Heart left ventricle (tissue), 16 donors: ENCODE data around the gene OLFML3. TPM values are rescaled to one million over a fixed set of nuclear protein-coding genes. Genes with fewer than 3 reads are reported as not detected.
"Not testable (repeated sequence)": the region's sequence is repeated elsewhere in the genome, so short reads cannot be mapped to it uniquely, and the experiment has no call there.

Experiments
- ATAC-seq, 4 donors: fragments of 200-7000 bp; cut with Tn5 transposase; one replicate each; pipeline ENCODE4 v1.9.1; 2020 to 2022; ENCODE audit warnings: moderate library complexity in 4 of 4, mild to moderate bottlenecking in 3 of 4, moderate number of reproducible peaks in 1 of 4
- DNase-seq, 5 donors: peaks; one replicate each; pipeline ENCODE4 v3.0.0-alpha.2; 2020
- H3K27ac ChIP-seq, 12 donors: fragments of 200-600 bp; sonication (generic) in 4 of 12; one replicate each; pipeline versions ENCODE4 v1.5.0 to v1.8.0; 2016 to 2022; ENCODE audit warnings: mild to moderate bottlenecking in 2 of 12
- H3K27me3 ChIP-seq, 9 donors: fragments of 200-600 bp; sonication (generic) in 2 of 9; one replicate each; pipeline versions ENCODE4 v1.5.1 to v1.8.0; 2016 to 2022; ENCODE audit warnings: mild to moderate bottlenecking in 3 of 9
- H3K36me3 ChIP-seq, 9 donors: fragments of 200-600 bp; sonication (generic) in 2 of 9; one replicate each; pipeline versions ENCODE4 v1.5.0 to v1.8.0; 2018 to 2022; ENCODE audit warnings: mild to moderate bottlenecking in 2 of 9
- H3K4me1 ChIP-seq, 12 donors: fragments of 200-600 bp; sonication (generic) in 4 of 12; one replicate each; pipeline versions ENCODE4 v1.5.0 to v1.8.0; 2016 to 2022; ENCODE audit warnings: mild to moderate bottlenecking in 3 of 12
- H3K4me3 ChIP-seq, 12 donors: fragments of 200-600 bp; sonication (generic) in 4 of 12; one replicate each; pipeline versions ENCODE4 v1.5.0 to v1.8.0; 2017 to 2022; ENCODE audit warnings: mild to moderate bottlenecking in 9 of 12, moderate library complexity in 4 of 12
- H3K9me3 ChIP-seq, 12 donors: fragments of 200-600 bp; sonication (generic) in 4 of 12; one replicate each; pipeline versions ENCODE4 v1.5.0 to v1.8.0; 2016 to 2022; ENCODE audit warnings: mild to moderate bottlenecking in 1 of 12
- POLR2A ChIP-seq, 2 donors: fragments of 450-650 bp; IDR thresholded peaks; one replicate each; pipeline ENCODE4 v1.6.1; 2017; ENCODE audit warnings: antibody characterized with exemption in 2 of 2, mild to moderate bottlenecking in 2 of 2, moderate library complexity in 2 of 2
- WGBS, 4 donors: extraction: QIAGEN DNeasy Blood & Tissue Kit in 2 of 4; methylation state at CpG; one replicate each; pipeline versions ENCODE4 v1.1.5 to v1.1.7; 2013 to 2018; 5-methylcytosine and 5-hydroxymethylcytosine counted together
- intact Hi-C, 10 donors: fragments of 100-400 bp; cut with DNase I; formaldehyde crosslinking; loops; one replicate each; pipeline versions ENCODE4 v1.11.1 to v1.14.2; 2022
- polyA plus RNA-seq, 2 donors: library from polyadenylated mRNA; stranded (reverse); fragments of 200-250 nt; gene quantifications; one replicate each; pipeline ENCODE4 v1.2.3, GENCODE V29; 2013
- total RNA-seq, 9 donors: library from RNA; depleted of rRNA in 2 of 9; stranded (reverse); fragments of >200 nt in 2 of 9; fragmentation: NEBNext Ultra II Directional in 3 of 9; extraction: Animal tissue kit (Norgen Biotek cat#: 25700) in 3 of 9; gene quantifications; one replicate each; pipeline versions ENCODE4 v1.1.0 to v1.2.4, GENCODE V29; 2016 to 2023
- TF ChIP-seq, protein P1 (sequence below), 12 donors: fragments of 200-600 bp; sonication (generic) in 4 of 12; IDR thresholded peaks; one replicate each; pipeline versions ENCODE4 v1.5.0 to v1.8.0; 2018 to 2022; ENCODE audit warnings: antibody characterized with exemption in 12 of 12, mild to moderate bottlenecking in 5 of 12
- donor health status: ischemic (EF 13 %, LVEDD 7.1; RV severe dilation, severe dysfunction).
- donor health status: healthy with polysubstance abuse.
- donor health status: DM: no; HTN: yes; CAD: no.
- donor health status: DM: no; HTN: no; CAD: no.
- donor health status: ischemic (EF 25% LVEDD 6.9; RV normal size, moderate dysfunction).
- donor health status: ischemic (EF 25% LVEDD 5.7; RV mildly dilated, moderate dysfunction).
- donor health status: healthy.
- donor health status: DM: yes; HTN: yes; CAD: no.
- donor health status: ischemic (EF 35%, LVEDD 5.7; RV mildly dilated, moderate dysfunction).
- donor health status: nonischemic (EF 11% LVEDD 7.7; RV severe dilation, severe dysfunction).
- donor health status: DM: yes; HTN: yes; CAD: no.
- donor health status: PGD.
- donor health status: ischemic (EF 29% LVEDD 5.4; RV normal size, mild dysfunction).
- donor health status: nonischemic (EF 23%, LVEDD 6.1; RV moderate dilation, normal function).

The OLFML3 gene
- total and polyA plus RNA-seq, 11 donors = 5.1 to 27.2 (median 12.7) TPM

DNA sequence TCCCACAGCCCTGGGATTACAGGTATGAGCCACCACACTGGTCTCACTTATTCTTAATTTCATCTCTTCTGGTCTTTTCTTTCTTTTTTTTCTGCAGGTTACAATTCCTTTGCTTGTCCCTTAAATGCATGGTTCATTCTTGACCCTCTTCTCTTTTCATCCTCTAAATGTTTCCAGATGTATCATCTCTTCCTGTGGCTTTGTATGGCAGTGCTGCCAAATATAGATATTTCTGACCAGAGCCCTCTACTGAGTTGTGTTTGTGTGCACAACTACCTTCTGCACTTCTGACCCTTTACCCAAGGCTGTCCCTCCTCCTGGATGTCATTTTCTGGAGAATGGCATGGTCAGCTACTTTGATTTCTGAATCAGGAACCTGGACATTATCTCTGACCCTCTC lies 32.5 kb downstream of the OLFML3 start:
- DNase-seq = no peak
- TF ChIP-seq, protein P1, sequence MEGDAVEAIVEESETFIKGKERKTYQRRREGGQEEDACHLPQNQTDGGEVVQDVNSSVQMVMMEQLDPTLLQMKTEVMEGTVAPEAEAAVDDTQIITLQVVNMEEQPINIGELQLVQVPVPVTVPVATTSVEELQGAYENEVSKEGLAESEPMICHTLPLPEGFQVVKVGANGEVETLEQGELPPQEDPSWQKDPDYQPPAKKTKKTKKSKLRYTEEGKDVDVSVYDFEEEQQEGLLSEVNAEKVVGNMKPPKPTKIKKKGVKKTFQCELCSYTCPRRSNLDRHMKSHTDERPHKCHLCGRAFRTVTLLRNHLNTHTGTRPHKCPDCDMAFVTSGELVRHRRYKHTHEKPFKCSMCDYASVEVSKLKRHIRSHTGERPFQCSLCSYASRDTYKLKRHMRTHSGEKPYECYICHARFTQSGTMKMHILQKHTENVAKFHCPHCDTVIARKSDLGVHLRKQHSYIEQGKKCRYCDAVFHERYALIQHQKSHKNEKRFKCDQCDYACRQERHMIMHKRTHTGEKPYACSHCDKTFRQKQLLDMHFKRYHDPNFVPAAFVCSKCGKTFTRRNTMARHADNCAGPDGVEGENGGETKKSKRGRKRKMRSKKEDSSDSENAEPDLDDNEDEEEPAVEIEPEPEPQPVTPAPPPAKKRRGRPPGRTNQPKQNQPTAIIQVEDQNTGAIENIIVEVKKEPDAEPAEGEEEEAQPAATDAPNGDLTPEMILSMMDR (IDR thresholded peaks at IDR 0.05) = no peak
- no peak for TF ChIP-seq POLR2A (IDR thresholded peaks at IDR 0.05)
- intact Hi-C loops = no loop called here
- Histone ChIP-seq H3K27me3 (peaks cover 0 to 5% (median 0%) of the 10 kb centered on the region in 9 donors), H3K4me1 (no peaks in the 10 kb centered on the region), H3K36me3 (no peaks in the 10 kb centered on the region), H3K27ac (no peak overlapping the region), H3K9me3 (no peaks in the 10 kb centered on the region), H3K4me3 (no peak overlapping the region)
- ATAC-seq = no peak

DNA sequence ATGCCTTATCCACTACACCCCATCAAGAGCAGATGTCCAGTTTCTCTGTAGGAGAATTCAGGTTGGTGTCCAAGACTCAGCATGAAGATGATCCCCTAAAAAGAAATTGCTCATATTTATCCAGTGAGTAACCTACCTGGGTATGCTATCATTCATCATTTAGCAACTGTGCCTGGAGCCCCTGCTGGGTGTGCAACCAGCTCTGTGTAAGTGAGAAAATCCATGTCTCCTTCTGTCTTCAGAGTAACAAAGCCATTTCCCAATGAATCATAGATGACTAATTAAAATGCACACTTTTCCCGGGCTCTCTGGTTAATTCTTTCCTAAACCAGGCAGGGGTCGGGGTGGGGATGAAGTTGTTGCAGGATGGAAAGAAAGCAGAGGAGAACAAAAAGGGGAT lies 35.8 kb downstream of the OLFML3 start:
- intact Hi-C loops = no loop called here
- TF ChIP-seq POLR2A (IDR thresholded peaks at IDR 0.05) = no peak
- TF ChIP-seq, protein P1 (IDR thresholded peaks at IDR 0.05) = no peak
- no peak overlapping the region for H3K4me3 ChIP-seq
- no peak for DNase-seq
- no peak overlapping the region for H3K27ac ChIP-seq
- peaks cover 0 to 5% (median 0%) of the 10 kb centered on the region in 9 donors for H3K27me3 ChIP-seq
- no peaks in the 10 kb centered on the region for H3K36me3 ChIP-seq
- no peaks in the 10 kb centered on the region for H3K9me3 ChIP-seq
- H3K4me1 ChIP-seq = no peaks in the 10 kb centered on the region
- no peak for ATAC-seq
- 77 to 87% (median 81%) methylated on average over 2 of the region's 2 CpGs for WGBS, 4 donors

DNA sequence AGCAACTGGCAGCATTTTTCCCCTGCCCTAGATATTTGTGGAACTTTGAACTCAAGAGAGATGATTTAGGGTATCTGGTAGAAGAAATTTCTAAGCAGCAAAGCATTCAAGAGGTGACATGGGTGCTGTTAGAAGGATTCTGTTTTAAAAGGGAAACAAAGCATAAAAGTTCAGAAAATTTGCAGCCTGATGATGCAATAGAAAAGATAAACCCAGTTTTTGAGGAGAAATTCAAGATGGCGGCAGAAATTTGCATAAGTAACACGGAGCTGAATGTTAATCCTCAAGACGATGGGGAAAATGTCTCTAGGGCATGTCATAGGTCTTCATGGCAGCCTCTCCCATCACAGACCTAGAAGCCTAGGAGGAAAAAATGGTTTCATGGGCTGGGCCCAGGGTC lies 40.5 kb downstream of the OLFML3 start:
- ATAC-seq, H3K36me3 ChIP-seq, H3K4me1 ChIP-seq, H3K9me3 ChIP-seq, DNase-seq, H3K4me3 ChIP-seq, intact Hi-C loops, H3K27me3 ChIP-seq, H3K27ac ChIP-seq: not testable (repeated sequence)
- 83 to 95% (median 93%) methylated on average over 3 of the region's 3 CpGs for WGBS, 4 donors

DNA sequence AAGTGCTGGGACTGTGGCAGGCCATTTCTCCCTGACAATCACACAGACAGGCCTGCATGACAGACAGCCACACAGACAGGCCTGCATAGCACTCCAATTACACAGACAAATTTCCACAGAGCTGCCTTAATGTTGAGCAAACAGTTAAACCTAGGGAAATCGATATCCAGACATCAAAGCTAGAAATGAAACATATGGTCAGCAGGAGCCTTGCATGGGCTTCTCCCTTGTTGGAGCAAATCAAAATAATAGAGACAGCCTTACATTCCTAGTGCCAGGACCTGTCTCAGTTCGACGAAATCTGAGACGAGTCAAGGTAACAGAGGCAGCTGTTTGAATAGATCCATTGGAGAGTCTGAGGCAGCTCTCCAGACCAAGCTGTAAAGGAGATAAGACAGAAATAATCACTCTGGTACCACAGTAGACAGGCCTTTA lies 42.4 kb downstream of the OLFML3 start:
- no peak overlapping the region for H3K4me3 ChIP-seq
- no peaks in the 10 kb centered on the region for H3K27me3 ChIP-seq
- no peaks in the 10 kb centered on the region for H3K4me1 ChIP-seq
- H3K27ac ChIP-seq = no peak overlapping the region
- intact Hi-C loops = no loop called here
- H3K36me3 ChIP-seq = no peaks in the 10 kb centered on the region
- ATAC-seq (no peak), DNase-seq (no peak)
- 43 to 60% (median 49%) methylated on average over 4 of the region's 4 CpGs for WGBS, 4 donors
- no peak for TF ChIP-seq POLR2A (IDR thresholded peaks at IDR 0.05)
- TF ChIP-seq, protein P1 (IDR thresholded peaks at IDR 0.05) = no peak
- no peaks in the 10 kb centered on the region for H3K9me3 ChIP-seq

DNA sequence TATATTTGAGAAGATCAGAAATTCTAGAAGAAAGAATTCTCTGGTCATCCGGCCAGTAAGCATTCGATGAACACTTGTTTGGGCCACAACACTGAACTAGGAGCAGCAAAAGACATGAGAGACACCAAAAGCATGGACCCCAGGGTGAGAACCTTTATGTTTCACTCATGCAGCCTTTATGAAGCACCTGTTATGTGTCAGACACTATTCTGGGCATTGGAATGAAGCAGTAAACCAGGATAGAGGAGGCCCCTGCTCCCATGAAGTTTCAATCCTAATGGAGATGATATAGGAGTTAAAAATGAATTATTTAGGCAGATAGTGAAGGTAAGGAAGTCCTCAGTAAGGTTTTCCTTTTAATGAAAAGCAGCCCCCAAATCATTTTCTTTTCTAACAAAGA lies 43.6 kb downstream of the OLFML3 start:
- TF ChIP-seq, protein P1 (IDR thresholded peaks at IDR 0.05) = no peak
- TF ChIP-seq POLR2A (IDR thresholded peaks at IDR 0.05) = no peak
- DNase-seq = no peak
- Histone ChIP-seq H3K9me3 (no peaks in the 10 kb centered on the region), H3K27ac (no peak overlapping the region), H3K4me3 (no peak overlapping the region), H3K27me3 (no peaks in the 10 kb centered on the region), H3K4me1 (no peaks in the 10 kb centered on the region), H3K36me3 (no peaks in the 10 kb centered on the region)
- intact Hi-C loops = no loop called here
- no peak for ATAC-seq
- WGBS, 4 donors = 96 to 100% (median 98%) methylated on average over 2 of the region's 2 CpGs
